Smooth muscle cell (in vitro differentiated cells): ENCODE data around the gene CDK16. TPM values are rescaled to one million over a fixed set of nuclear protein-coding genes. Genes with fewer than 3 reads are reported as not detected.

Experiments
- DNase-seq: peaks from one replicate; lab custom pipeline; 2025; ENCODE audit not compliant: unreplicated experiment; lab: John Stamatoyannopoulos, UW
- H2AFZ ChIP-seq: fragments of 200-600 bp; sonication (generic); 2 replicates; pipeline ENCODE4 v1.6.0; 2016; ENCODE audit warnings: antibody characterized with exemption, low read depth, mild to moderate bottlenecking
- H3F3A ChIP-seq: fragments of 200-600 bp; sonication (generic); 2 replicates; pipeline ENCODE4 v1.6.0; 2017; ENCODE audit warnings: antibody characterized with exemption, low read depth
- H3K27ac ChIP-seq: fragments of 200-600 bp; sonication (generic); 2 replicates; pipeline ENCODE4 v1.5.1; 2016; ENCODE audit warnings: low read depth, mild to moderate bottlenecking
- H3K27me3 ChIP-seq: fragments of 200-600 bp; sonication (generic); 2 replicates; pipeline ENCODE4 v1.6.1; 2016; ENCODE audit warnings: low read depth, mild to moderate bottlenecking
- H3K36me3 ChIP-seq: fragments of 200-600 bp; sonication (generic); 2 replicates; pipeline ENCODE4 v1.5.1; 2016; ENCODE audit warnings: low read depth
- H3K4me1 ChIP-seq: fragments of 200-600 bp; sonication (generic); 2 replicates; pipeline ENCODE4 v1.5.1; 2016; ENCODE audit warnings: low read depth
- H3K4me2 ChIP-seq: fragments of 200-600 bp; sonication (generic); 2 replicates; pipeline ENCODE4 v1.6.0; 2016; ENCODE audit warnings: mild to moderate bottlenecking
- H3K4me3 ChIP-seq: fragments of 200-600 bp; sonication (generic); 2 replicates; pipeline ENCODE4 v1.5.1; 2016; ENCODE audit warnings: mild to moderate bottlenecking
- H3K79me2 ChIP-seq: fragments of 200-600 bp; sonication (generic); 2 replicates; pipeline ENCODE4 v1.6.0; 2016; ENCODE audit warnings: low read depth, mild to moderate bottlenecking
- H3K9ac ChIP-seq: fragments of 200-600 bp; sonication (generic); 2 replicates; pipeline ENCODE4 v1.6.0; 2016; ENCODE audit warnings: low read depth
- H3K9me3 ChIP-seq: fragments of 200-600 bp; sonication (generic); replicated peaks from 2 replicates; pipeline ENCODE4 v1.5.1; 2016; ENCODE audit warnings: low read depth
- H4K20me1 ChIP-seq: fragments of 200-600 bp; sonication (generic); 2 replicates; pipeline ENCODE4 v1.6.0; 2016; ENCODE audit warnings: low read depth
- CTCF ChIP-seq: fragments of 200-600 bp; sonication (generic); IDR thresholded peaks from 2 replicates; pipeline ENCODE4 v1.5.1; 2017; ENCODE audit warnings: borderline replicate concordance, mild to moderate bottlenecking, antibody characterized with exemption; ENCODE audit not compliant: insufficient read depth, poor library complexity, severe bottlenecking
- WGBS: methylation state at CpG from one replicate; pipeline ENCODE4 v1.1.7; 2016; ENCODE audit warnings: low lambda C conversion rate; 5-methylcytosine and 5-hydroxymethylcytosine counted together
- polyA plus RNA-seq: library from polyadenylated mRNA; unstranded; fragments of >200 nt; fragmentation: Nextera tagmentation; extraction: Ambion mirVana; gene quantifications from 2 replicates; pipeline ENCODE4 v1.2.1, GENCODE V29; 2016
- total RNA-seq: library from RNA; depleted of rRNA; stranded (reverse); fragments of >200 nt; gene quantifications from 2 replicates; pipeline ENCODE4 v1.2.3, GENCODE V29; 2014

Gene CDK16
- total and polyA plus RNA-seq, 2 experiments from 2014 or later: 176 to 269 TPM

- peaks cover 22% of the 10 kb centered on the region for H4K20me1 ChIP-seq
- WGBS: 97% methylated on average over 20 of the region's 20 CpGs
- DNase-seq: no peak
- H3K4me2 ChIP-seq: no peak overlapping the region
- H3K9ac ChIP-seq: no peak overlapping the region
- no peak overlapping the region for H2AFZ ChIP-seq
- no peaks in the 10 kb centered on the region for H3K27me3 ChIP-seq
- H3K4me1 ChIP-seq: peaks cover 10% of the 10 kb centered on the region
- peaks cover 10% of the 10 kb centered on the region for H3K79me2 ChIP-seq
- no peak for TF ChIP-seq CTCF
- peak overlapping the region; percentile 99 for H3K27ac ChIP-seq
- H3K36me3 ChIP-seq: peaks cover 14% of the 10 kb centered on the region
- H3K4me3 ChIP-seq: no peak overlapping the region
- H3K9me3 ChIP-seq: no peaks in the 10 kb centered on the region
- peaks cover 47% of the 10 kb centered on the region for H3F3A ChIP-seq
Observed at GRCh38 chrX:47214435-47215077, 3.9 kb upstream of the CDK16 start.

GRCh38 chrX:47215291-47215900, 3.1 kb upstream of the CDK16 start:
- Histone ChIP-seq H2AFZ (no peak overlapping the region), H3K27me3 (no peaks in the 10 kb centered on the region), H3K9me3 (no peaks in the 10 kb centered on the region), H3K4me1 (peaks cover 19% of the 10 kb centered on the region), H3K79me2 (peaks cover 18% of the 10 kb centered on the region), H3K36me3 (peaks cover 7% of the 10 kb centered on the region), H3K4me2 (no peak overlapping the region), H4K20me1 (peaks cover 26% of the 10 kb centered on the region), H3K4me3 (no peak overlapping the region), H3K27ac (peak overlapping the region; percentile 99), H3K9ac (no peak overlapping the region), H3F3A (peaks cover 47% of the 10 kb centered on the region)
- WGBS: 85% methylated on average over 12 of the region's 12 CpGs
- DNase-seq: no peak
- TF ChIP-seq CTCF: no peak

- Histone ChIP-seq H3K36me3 (peaks cover 7% of the 10 kb centered on the region), H3K79me2 (peaks cover 29% of the 10 kb centered on the region), H3K9ac (peak overlapping the region; percentile 92), H3K27me3 (no peaks in the 10 kb centered on the region), H3K9me3 (no peaks in the 10 kb centered on the region), H2AFZ (no peak overlapping the region), H3K4me2 (peak overlapping the region; percentile 84), H3F3A (peaks cover 38% of the 10 kb centered on the region), H3K4me3 (peak overlapping the region; percentile 46), H4K20me1 (peaks cover 28% of the 10 kb centered on the region), H3K27ac (peak overlapping the region; percentile 99), H3K4me1 (peaks cover 21% of the 10 kb centered on the region)
- no peak for DNase-seq
- 87% methylated on average over 8 of the region's 8 CpGs for WGBS
- no peak for TF ChIP-seq CTCF
Observed at GRCh38 chrX:47216393-47216925, 2.0 kb upstream of the CDK16 start.
